IMR-90 (cell line): ENCODE data around the gene RERGL. TPM values are rescaled to one million over a fixed set of nuclear protein-coding genes. Genes with fewer than 3 reads are reported as not detected.
"Not testable (repeated sequence)": the region's sequence is repeated elsewhere in the genome, so short reads cannot be mapped to it uniquely, and the experiment has no call there.

ENCODE experiments used
- ATAC-seq: fragments of 200-7000 bp; cut with Tn5 transposase; 2 replicates; pipeline ENCODE4 v1.9.1; 2020; ENCODE audit warnings: low read depth, mild to moderate bottlenecking, moderate library complexity
- BruUV-seq: library from RNA; stranded (reverse); fragments of 400-500 nt; replicated peaks from 2 replicates; lab custom pipeline; 2021; lab: Mats Ljungman, UMichigan
- CTCF ChIA-PET: fragments of 300-600 bp; formaldehyde crosslinking; extraction: SDS; loops from one replicate; lab custom pipeline; 2021; ENCODE audit warnings: antibody characterized with exemption; lab: Yijun Ruan, JAX
- POLR2A ChIA-PET: fragments of 300-600 bp; sonication (Branson Sonifier 250); formaldehyde crosslinking; loops from one replicate; lab custom pipeline; 2022; ENCODE audit warnings: antibody characterized with exemption; ENCODE audit not compliant: unreplicated experiment; lab: Charles Lee
- DNase-seq: peaks from one replicate; pipeline ENCODE4 v3.0.0; 2013
- H2AFZ ChIP-seq: replicated peaks from 2 replicates; pipeline ENCODE3; 2013; ENCODE audit warnings: low read length, mild to moderate bottlenecking; ENCODE audit not compliant: poor library complexity
- H2AK5ac ChIP-seq: 2 replicates; pipeline ENCODE4 v1.6.1; 2013; ENCODE audit warnings: low read depth, low read length, inconsistent platforms
- H2AK9ac ChIP-seq: replicated peaks from 2 replicates; pipeline ENCODE3; 2013; ENCODE audit warnings: mild to moderate bottlenecking, low read depth, low read length, moderate library complexity; ENCODE audit not compliant: poor library complexity
- H2BK120ac ChIP-seq: 2 replicates; pipeline ENCODE4 v1.6.1; 2013; ENCODE audit warnings: low read depth, low read length, inconsistent platforms
- H2BK15ac ChIP-seq: 3 replicates; pipeline ENCODE4 v1.6.1; 2013; ENCODE audit warnings: low read depth, low read length, inconsistent platforms
- H2BK20ac ChIP-seq: 2 replicates; pipeline ENCODE4 v1.6.1; 2013; ENCODE audit warnings: low read depth, mild to moderate bottlenecking, inconsistent platforms, low read length, moderate library complexity
- H2BK5ac ChIP-seq: 2 replicates; pipeline ENCODE4 v1.6.1; 2013; ENCODE audit warnings: mild to moderate bottlenecking, low read depth, low read length, inconsistent platforms; ENCODE audit not compliant: poor library complexity, severe bottlenecking
- H3K14ac ChIP-seq: replicated peaks from 2 replicates; pipeline ENCODE4 v1.6.1; 2013; ENCODE audit warnings: low read depth, low read length, inconsistent platforms
- H3K18ac ChIP-seq: 2 replicates; pipeline ENCODE4 v1.6.1; 2013; ENCODE audit warnings: low read depth, low read length, control low read depth
- H3K23ac ChIP-seq: 2 replicates; pipeline ENCODE4 v1.6.1; 2013; ENCODE audit warnings: low read depth, low read length, inconsistent platforms
- H3K27ac ChIP-seq: 2 replicates; pipeline ENCODE4 v1.5.1; 2013; ENCODE audit warnings: mild to moderate bottlenecking, control low read depth, low read length; ENCODE audit not compliant: insufficient read depth
- H3K27me3 ChIP-seq: 2 replicates; pipeline ENCODE4 v1.6.1; 2013; ENCODE audit warnings: low read length; ENCODE audit not compliant: control insufficient read depth, insufficient read depth
- H3K36me3 ChIP-seq: 2 replicates; pipeline ENCODE4 v1.6.1; 2013; ENCODE audit warnings: low read length, mixed read lengths; ENCODE audit not compliant: control insufficient read depth, insufficient read depth
- H3K4ac ChIP-seq: 2 replicates; pipeline ENCODE4 v1.6.1; 2013; ENCODE audit warnings: low read depth, low read length, inconsistent platforms
- H3K4me1 ChIP-seq: 2 replicates; pipeline ENCODE4 v1.6.1; 2013; ENCODE audit warnings: low read length, mixed read lengths; ENCODE audit not compliant: control insufficient read depth, insufficient read depth
- H3K4me2 ChIP-seq: 2 replicates; pipeline ENCODE4 v1.6.1; 2013; ENCODE audit warnings: low read depth, mild to moderate bottlenecking, control low read depth, low read length, moderate library complexity
- H3K4me3 ChIP-seq: 2 replicates; pipeline ENCODE4 v1.5.1; 2013; ENCODE audit warnings: low read depth, mild to moderate bottlenecking, control low read depth, low read length, moderate library complexity; ENCODE audit not compliant: insufficient read depth
- H3K56ac ChIP-seq: 2 replicates; pipeline ENCODE4 v1.6.1; 2013; ENCODE audit warnings: low read length, inconsistent platforms; ENCODE audit not compliant: insufficient read depth; ENCODE audit errors: extremely low read depth
- H3K79me1 ChIP-seq, 2 experiments: 2 replicates each; pipeline ENCODE4 v1.6.1; 2013; ENCODE audit warnings: low read length in 2 of 2, inconsistent platforms in 1 of 2, low read depth in 1 of 2
- H3K9ac ChIP-seq: 2 replicates; pipeline ENCODE4 v1.6.1; 2013; ENCODE audit warnings: low read depth, low read length, control low read depth
- H3K9me1 ChIP-seq: 2 replicates; pipeline ENCODE4 v1.6.1; 2013; ENCODE audit warnings: low read length, inconsistent platforms; ENCODE audit not compliant: insufficient read depth
- H3K9me3 ChIP-seq: 2 replicates; pipeline ENCODE4 v1.6.1; 2013; ENCODE audit warnings: low read length; ENCODE audit not compliant: control insufficient read depth, insufficient read depth
- H4K20me1 ChIP-seq: 2 replicates; pipeline ENCODE4 v1.6.1; 2013; ENCODE audit warnings: low read length, inconsistent platforms; ENCODE audit not compliant: insufficient read depth
- H4K5ac ChIP-seq: 2 replicates; pipeline ENCODE4 v1.6.1; 2013; ENCODE audit warnings: mild to moderate bottlenecking, low read depth, low read length, control low read depth
- H4K8ac ChIP-seq, 2 experiments: 2 replicates each; pipeline ENCODE4 v1.6.1; 2013; ENCODE audit warnings: low read depth in 2 of 2, low read length in 2 of 2, control low read depth in 1 of 2, inconsistent platforms in 1 of 2
- H4K91ac ChIP-seq: 2 replicates; pipeline ENCODE4 v1.6.1; 2013; ENCODE audit warnings: low read depth, low read length, inconsistent platforms; ENCODE audit not compliant: insufficient read depth
- WGBS, 2 experiments: methylation state at CpG; one replicate each; pipeline versions ENCODE4 v1.1.5 to v1.1.7; 2013; ENCODE audit warnings: missing lambda C conversion rate in 2 of 2; ENCODE audit not compliant: insufficient read length in 1 of 2; ENCODE audit errors: extremely low coverage in 2 of 2; 5-methylcytosine and 5-hydroxymethylcytosine counted together
- dilution Hi-C: fragments of 300-500 bp; cut with HindIII; formaldehyde crosslinking; loops from one replicate; pipeline ENCODE4 v1.14.3; 2018; ENCODE audit warnings: low sequenced_read_pairs; ENCODE audit not compliant: unreplicated experiment
- in situ Hi-C: fragments of 300-500 bp; cut with MboI; formaldehyde crosslinking; loops from 3 replicates; pipeline ENCODE4 v1.14.3; 2019; ENCODE audit warnings: low sequenced_read_pairs, inconsistent platforms, mixed read lengths
- intact Hi-C: fragments of 100-400 bp; cut with micrococcal nuclease; formaldehyde crosslinking; loops from 2 replicates; pipeline ENCODE4 v1.10.0; 2022
- polyA plus RNA-seq, 3 experiments: library from polyadenylated mRNA; depleted of rRNA; stranded (reverse); fragments of >200 nt; gene quantifications; 2 replicates each; pipeline ENCODE4 v1.2.3, GENCODE V29; 2012; ENCODE audit warnings: low replicate concordance in 1 of 3
- total RNA-seq: library from RNA; depleted of rRNA; stranded (reverse); fragments of >200 nt; gene quantifications from 2 replicates; pipeline ENCODE4 v1.2.3, GENCODE V29; 2012; rRNA removed

Gene RERGL
- total and polyA plus RNA-seq, 2 of the 4 experiments (the other 2 are of a cell fraction) = 0.10 TPM; not detected in 1

- H3K9me1 ChIP-seq, POLR2A ChIA-PET, H3K9me3 ChIP-seq, H3K18ac ChIP-seq, H4K8ac ChIP-seq, intact Hi-C loops, H2BK20ac ChIP-seq, H3K4me1 ChIP-seq, H4K20me1 ChIP-seq, H3K9ac ChIP-seq, H3K4me2 ChIP-seq, H3K27ac ChIP-seq, CTCF ChIA-PET, H2AK5ac ChIP-seq, H3K14ac ChIP-seq, DNase-seq, H2AFZ ChIP-seq, BruUV-seq, H3K27me3 ChIP-seq, H3K56ac ChIP-seq, H2AK9ac ChIP-seq, H3K4me3 ChIP-seq, H3K23ac ChIP-seq, H3K4ac ChIP-seq, dilution Hi-C loops, ATAC-seq, H3K79me1 ChIP-seq, H4K5ac ChIP-seq, H2BK5ac ChIP-seq, in situ Hi-C loops, H4K91ac ChIP-seq, H3K36me3 ChIP-seq, H2BK15ac ChIP-seq, H2BK120ac ChIP-seq: not testable (repeated sequence)
- 40% methylated on average over 1 of the region's 27 CpGs; no CpG with 5 or more reads in 1 of the 2 experiments for WGBS, 2 experiments
Measured at GRCh38 chr12:18040060-18040742, 49.8 kb downstream of the RERGL start.

Other genes starting within 250 kb of the RERGL start
- gene PIK3C2G, start 171.3 kb upstream of the RERGL start, total RNA-seq = not detected in 2 replicates
- not detected in 2 replicates for gene PIK3C2G, start 171.3 kb upstream of the RERGL start, polyA plus RNA-seq (2012; rRNA removed)